ENCODE data around the gene CDK15. TPM values are rescaled to one million over a fixed set of nuclear protein-coding genes. Genes with fewer than 3 reads are reported as not detected.

Gene CDK15
- total RNA-seq, 1 donor from 2014 or later = 0.21 TPM

DNA sequence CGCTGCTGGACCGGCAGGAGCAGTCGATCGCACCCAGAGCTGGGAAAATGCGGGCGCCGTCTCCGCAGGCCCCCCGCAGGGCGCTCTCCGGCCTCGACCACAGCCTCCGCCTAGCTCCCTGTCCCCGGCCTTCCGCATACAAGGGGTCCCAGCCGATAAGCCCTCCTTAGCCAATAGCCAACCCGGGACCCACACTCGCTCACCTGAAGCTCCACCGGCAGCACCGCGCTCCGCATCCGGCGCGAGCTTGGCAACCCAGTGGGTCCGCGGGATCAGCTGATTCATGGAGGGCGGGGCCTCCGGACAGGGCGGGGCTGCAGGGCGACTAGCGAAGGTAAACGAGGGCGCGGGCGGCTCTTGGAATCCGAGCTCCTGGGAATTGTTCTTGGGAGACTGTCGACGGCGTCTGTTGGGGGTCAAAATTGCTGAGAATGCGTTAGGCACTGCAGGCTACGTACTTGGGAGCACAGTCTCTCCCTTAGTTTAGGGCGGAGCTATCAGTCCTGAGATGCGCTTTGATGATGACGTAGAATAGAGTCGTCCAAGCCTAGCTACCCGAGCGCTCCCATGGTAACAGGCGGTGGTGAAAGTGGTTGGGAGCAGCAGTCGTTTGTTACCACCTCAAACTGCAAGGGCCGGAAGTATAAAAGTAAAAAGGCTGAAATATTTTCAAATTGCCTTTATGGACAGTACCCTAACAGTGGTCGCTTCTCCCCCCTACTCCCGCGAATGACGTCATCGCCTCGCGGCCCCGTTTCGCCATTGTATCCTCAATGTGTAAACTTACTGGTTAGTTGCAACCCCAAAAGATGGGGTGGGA is 25.5 kb upstream of the CDK15 start, which contains the start of gene ALS2:
Gene ALS2, minus strand, starts transcription at position 260 of the 820 bp plus-strand sequence. CDS start 12,048 bp downstream, outside the sequence.
- Histone ChIP-seq H3K27me3 (no peaks in the 10 kb centered on the region), H4K20me1 (ENCODE audit: low read depth) (peaks cover 19% of the 10 kb centered on the region), H3K36me3 (no peaks in the 10 kb centered on the region), H3K9me3 (ENCODE audit: low read depth) (no peaks in the 10 kb centered on the region), H3K9ac (peak within 1 kb of the TSS; percentile 57), H3K4me3 (peak within 1 kb of the TSS; percentile 92), H3K4me1 (peaks cover 26% of the 10 kb centered on the region), H3K79me2 (ENCODE audit: low read depth) (peaks cover 45% of the 10 kb centered on the region), H3K4me2 (peak within 1 kb of the TSS; percentile 93), H2AFZ (replicated peaks) (peak within 1 kb of the TSS; percentile 95), H3K27ac (peak within 1 kb of the TSS; percentile 64), H3F3A (ENCODE audit: low read depth) (peaks cover 24% of the 10 kb centered on the region)
- TF ChIP-seq EZH2phosphoT487 (IDR thresholded peaks at IDR 0.05) = no peak
- no peak for TF ChIP-seq EZH2 (IDR thresholded peaks at IDR 0.05)
- TF ChIP-seq, protein P1, sequence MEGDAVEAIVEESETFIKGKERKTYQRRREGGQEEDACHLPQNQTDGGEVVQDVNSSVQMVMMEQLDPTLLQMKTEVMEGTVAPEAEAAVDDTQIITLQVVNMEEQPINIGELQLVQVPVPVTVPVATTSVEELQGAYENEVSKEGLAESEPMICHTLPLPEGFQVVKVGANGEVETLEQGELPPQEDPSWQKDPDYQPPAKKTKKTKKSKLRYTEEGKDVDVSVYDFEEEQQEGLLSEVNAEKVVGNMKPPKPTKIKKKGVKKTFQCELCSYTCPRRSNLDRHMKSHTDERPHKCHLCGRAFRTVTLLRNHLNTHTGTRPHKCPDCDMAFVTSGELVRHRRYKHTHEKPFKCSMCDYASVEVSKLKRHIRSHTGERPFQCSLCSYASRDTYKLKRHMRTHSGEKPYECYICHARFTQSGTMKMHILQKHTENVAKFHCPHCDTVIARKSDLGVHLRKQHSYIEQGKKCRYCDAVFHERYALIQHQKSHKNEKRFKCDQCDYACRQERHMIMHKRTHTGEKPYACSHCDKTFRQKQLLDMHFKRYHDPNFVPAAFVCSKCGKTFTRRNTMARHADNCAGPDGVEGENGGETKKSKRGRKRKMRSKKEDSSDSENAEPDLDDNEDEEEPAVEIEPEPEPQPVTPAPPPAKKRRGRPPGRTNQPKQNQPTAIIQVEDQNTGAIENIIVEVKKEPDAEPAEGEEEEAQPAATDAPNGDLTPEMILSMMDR (IDR thresholded peaks at IDR 0.05) = no peak
- peak; percentile 98 for DNase-seq (ENCODE audit: low spot score)
- Mint-ChIP-seq H3K4me3 (peak within 1 kb of the TSS; percentile 96), H3K36me3 (no peaks in the 10 kb centered on the region), H3K27ac (peak within 1 kb of the TSS; percentile 94), H3K4me1 (peaks cover 34% of the 10 kb centered on the region), H3K9me3 (no peaks in the 10 kb centered on the region), H3K27me3 (ENCODE audit: insufficient read depth, low read depth) (peaks cover 3% of the 10 kb centered on the region)

GRCh38 chr2:201781557-201782051 is 24.7 kb upstream of the CDK15 start:
- Histone ChIP-seq H3K27ac (peak overlapping the region; percentile 64), H3K79me2 (ENCODE audit: low read depth) (peaks cover 38% of the 10 kb centered on the region), H4K20me1 (ENCODE audit: low read depth) (peaks cover 17% of the 10 kb centered on the region), H3K27me3 (no peaks in the 10 kb centered on the region), H3F3A (ENCODE audit: low read depth) (peaks cover 24% of the 10 kb centered on the region), H3K4me2 (peak overlapping the region; percentile 93), H3K9me3 (ENCODE audit: low read depth) (no peaks in the 10 kb centered on the region), H3K4me3 (peak overlapping the region; percentile 92), H3K36me3 (no peaks in the 10 kb centered on the region), H3K4me1 (peaks cover 26% of the 10 kb centered on the region), H3K9ac (peak overlapping the region; percentile 39), H2AFZ (replicated peaks) (peak overlapping the region; percentile 95)
- peaks cover 3% of the 10 kb centered on the region for H3K27me3 Mint-ChIP-seq (ENCODE audit: insufficient read depth, low read depth)
- peak; percentile 12 for DNase-seq (ENCODE audit: low spot score)
- H3K36me3 Mint-ChIP-seq = no peaks in the 10 kb centered on the region
- H3K27ac Mint-ChIP-seq = peak overlapping the region; percentile 94
- peak overlapping the region; percentile 96 for H3K4me3 Mint-ChIP-seq
- TF ChIP-seq EZH2phosphoT487 (IDR thresholded peaks at IDR 0.05) (no peak), EZH2 (IDR thresholded peaks at IDR 0.05) (no peak)
- TF ChIP-seq, protein P1 (IDR thresholded peaks at IDR 0.05) = no peak
- H3K9me3 Mint-ChIP-seq = no peaks in the 10 kb centered on the region
- peaks cover 34% of the 10 kb centered on the region for H3K4me1 Mint-ChIP-seq

- no peak overlapping the region for H3K4me3 ChIP-seq
- H3K4me1 ChIP-seq = peaks cover 4% of the 10 kb centered on the region
- H4K20me1 ChIP-seq (ENCODE audit: low read depth) = peaks cover 4% of the 10 kb centered on the region
- H3K36me3 ChIP-seq = no peaks in the 10 kb centered on the region
- Mint-ChIP-seq H3K36me3 (no peaks in the 10 kb centered on the region), H3K4me3 (no peak overlapping the region), H3K27me3 (ENCODE audit: insufficient read depth, low read depth) (peaks cover 3% of the 10 kb centered on the region), H3K9me3 (no peaks in the 10 kb centered on the region), H3K27ac (no peak overlapping the region), H3K4me1 (peaks cover 14% of the 10 kb centered on the region)
- H3F3A ChIP-seq (ENCODE audit: low read depth) = peaks cover 29% of the 10 kb centered on the region
- no peaks in the 10 kb centered on the region for H3K9me3 ChIP-seq (ENCODE audit: low read depth)
- DNase-seq (ENCODE audit: low spot score) = no peak
- peaks cover 9% of the 10 kb centered on the region for H3K79me2 ChIP-seq (ENCODE audit: low read depth)
- no peak overlapping the region for H3K9ac ChIP-seq
- TF ChIP-seq, protein P1 (IDR thresholded peaks at IDR 0.05) = no peak
- TF ChIP-seq EZH2 (IDR thresholded peaks at IDR 0.05) (no peak), EZH2phosphoT487 (IDR thresholded peaks at IDR 0.05) (no peak)
- H3K27ac ChIP-seq = no peak overlapping the region
- H2AFZ ChIP-seq (replicated peaks) = no peak overlapping the region
- no peak overlapping the region for H3K4me2 ChIP-seq
- no peaks in the 10 kb centered on the region for H3K27me3 ChIP-seq
Observed at GRCh38 chr2:201784563-201784962, 21.8 kb upstream of the CDK15 start.

Measured in neural progenitor cell (in vitro differentiated cells).